GM13977 (cell line): ENCODE measurements around the gene LTBP4.

ENCODE experiments used
- DNase-seq: peaks from one replicate; pipeline ENCODE4 v3.0.0; 2012; ENCODE audit warnings: low spot score
- in situ Hi-C: fragments of 300-500 bp; cut with MboI; formaldehyde crosslinking; loops from one replicate; pipeline ENCODE4 v1.12.0; 2022; ENCODE audit warnings: low sequenced_read_pairs, low pct_unique_long_range_greater_than_20kb, mixed read lengths, inconsistent platforms; ENCODE audit not compliant: unreplicated experiment
- TF ChIP-seq, protein P1 (sequence below): IDR thresholded peaks from 2 replicates; pipeline ENCODE4 v1.5.1; 2012; ENCODE audit warnings: mild to moderate bottlenecking, control low read depth; ENCODE audit not compliant: insufficient read depth; ENCODE audit errors: extremely low read depth, missing control alignments

The LTBP4 gene

DNA sequence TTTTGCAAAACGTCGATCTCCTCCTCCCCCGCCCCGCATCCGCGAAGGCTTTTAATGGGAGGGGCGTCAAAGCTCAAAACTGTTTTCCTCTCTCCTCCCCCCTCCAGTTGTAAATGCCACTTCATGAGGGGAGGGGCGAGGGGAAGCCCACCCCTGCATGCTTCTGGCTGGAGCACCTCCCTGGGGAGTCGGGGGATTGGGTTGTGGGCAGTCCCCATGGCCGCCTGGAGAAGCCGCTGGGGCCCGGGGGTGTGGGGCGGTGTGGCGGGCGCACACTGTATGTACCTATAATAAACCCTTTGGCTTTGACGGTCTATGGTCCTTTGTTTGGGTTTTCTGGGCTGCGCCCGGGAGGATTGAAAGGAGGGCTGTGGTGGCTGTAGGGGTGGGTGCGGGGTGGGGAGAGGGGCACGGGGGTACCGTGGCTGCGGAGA, 25.0 kb upstream of the LTBP4 start:
- TF ChIP-seq, protein P1, sequence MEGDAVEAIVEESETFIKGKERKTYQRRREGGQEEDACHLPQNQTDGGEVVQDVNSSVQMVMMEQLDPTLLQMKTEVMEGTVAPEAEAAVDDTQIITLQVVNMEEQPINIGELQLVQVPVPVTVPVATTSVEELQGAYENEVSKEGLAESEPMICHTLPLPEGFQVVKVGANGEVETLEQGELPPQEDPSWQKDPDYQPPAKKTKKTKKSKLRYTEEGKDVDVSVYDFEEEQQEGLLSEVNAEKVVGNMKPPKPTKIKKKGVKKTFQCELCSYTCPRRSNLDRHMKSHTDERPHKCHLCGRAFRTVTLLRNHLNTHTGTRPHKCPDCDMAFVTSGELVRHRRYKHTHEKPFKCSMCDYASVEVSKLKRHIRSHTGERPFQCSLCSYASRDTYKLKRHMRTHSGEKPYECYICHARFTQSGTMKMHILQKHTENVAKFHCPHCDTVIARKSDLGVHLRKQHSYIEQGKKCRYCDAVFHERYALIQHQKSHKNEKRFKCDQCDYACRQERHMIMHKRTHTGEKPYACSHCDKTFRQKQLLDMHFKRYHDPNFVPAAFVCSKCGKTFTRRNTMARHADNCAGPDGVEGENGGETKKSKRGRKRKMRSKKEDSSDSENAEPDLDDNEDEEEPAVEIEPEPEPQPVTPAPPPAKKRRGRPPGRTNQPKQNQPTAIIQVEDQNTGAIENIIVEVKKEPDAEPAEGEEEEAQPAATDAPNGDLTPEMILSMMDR: no peak
- DNase-seq: no peak
- in situ Hi-C loops: no loop called here

- DNase-seq: peak; percentile 99
- TF ChIP-seq, protein P1: no peak
- in situ Hi-C loops: no loop called here
Measured at GRCh38 chr19:40576585-40577451, 24.4 kb upstream of the LTBP4 start, which contains the start of gene SHKBP1. SHKBP1 (plus strand) TSS chr19:40576873; CDS start chr19:40576900, 27 bp downstream.

- in situ Hi-C loops: no loop called here
- DNase-seq: no peak
- TF ChIP-seq, protein P1: no peak
Measured at GRCh38 chr19:40578442-40578908, 22.7 kb upstream of the LTBP4 start.

DNA sequence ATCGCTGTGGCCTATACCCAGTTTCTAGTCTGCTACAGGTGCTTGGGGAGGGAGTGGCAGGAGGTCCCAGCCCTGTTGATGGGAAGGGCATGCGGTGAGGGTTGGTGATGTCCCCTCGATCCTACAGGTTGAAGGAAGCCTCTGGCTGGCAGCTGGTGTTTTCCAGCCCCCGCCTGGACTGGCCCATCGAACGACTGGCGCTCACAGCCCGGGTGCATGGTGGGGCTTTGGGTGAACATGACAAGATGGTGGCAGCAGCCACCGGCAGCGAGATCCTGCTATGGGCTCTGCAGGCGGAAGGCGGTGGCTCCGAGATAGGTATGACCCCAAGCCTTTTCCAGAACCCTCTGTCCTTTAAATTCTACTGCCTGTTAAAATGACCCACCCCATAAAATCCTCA, 20.6 kb upstream of the LTBP4 start:
- no peak for DNase-seq
- TF ChIP-seq, protein P1: no peak
- in situ Hi-C loops: no loop called here

DNA sequence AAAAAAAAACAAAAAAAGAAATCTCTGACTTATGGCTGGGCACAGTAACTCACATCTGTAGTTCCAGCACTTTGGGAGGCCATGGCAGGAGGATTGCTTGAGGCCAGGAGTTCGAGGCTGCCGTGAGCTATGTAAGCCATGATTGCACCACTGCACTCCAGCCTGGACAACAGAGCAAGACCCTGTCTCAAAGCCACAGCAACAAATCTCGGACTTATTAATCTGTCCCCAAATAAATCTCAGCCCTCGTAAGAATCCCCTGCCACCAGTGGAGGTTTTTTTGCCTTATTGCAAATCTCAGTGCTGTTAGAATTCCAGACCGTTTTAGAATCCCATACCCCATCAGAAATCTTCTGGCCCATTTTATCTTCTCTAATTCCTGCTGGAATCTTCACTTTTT, 19.6 kb upstream of the LTBP4 start:
- TF ChIP-seq, protein P1: no peak
- no peak for DNase-seq
- in situ Hi-C loops: no loop called here

DNA sequence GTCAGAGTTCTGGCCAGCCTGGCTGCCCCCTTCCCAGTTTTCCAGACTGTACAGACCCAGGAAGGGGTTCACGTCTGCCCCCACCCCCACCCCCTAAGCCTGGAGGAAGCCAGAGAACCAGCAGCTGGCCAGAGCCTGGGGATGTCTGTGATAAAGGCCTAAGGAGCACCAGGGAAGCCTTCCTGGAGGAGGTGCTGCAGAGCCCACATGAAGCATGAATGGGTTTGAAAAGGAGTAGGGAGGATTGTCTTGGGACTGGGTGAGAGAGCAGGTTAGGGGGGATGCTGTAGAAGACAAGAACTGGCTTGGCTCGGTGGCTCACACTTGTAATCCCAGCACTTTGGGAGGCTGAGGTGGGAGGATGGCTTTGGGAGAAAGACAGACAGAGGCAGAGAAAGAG, 18.7 kb upstream of the LTBP4 start:
- no peak for DNase-seq
- TF ChIP-seq, protein P1: no peak
- in situ Hi-C loops: no loop called here
